ENCODE results near the gene HDAC1.

The HDAC1 gene

DNA sequence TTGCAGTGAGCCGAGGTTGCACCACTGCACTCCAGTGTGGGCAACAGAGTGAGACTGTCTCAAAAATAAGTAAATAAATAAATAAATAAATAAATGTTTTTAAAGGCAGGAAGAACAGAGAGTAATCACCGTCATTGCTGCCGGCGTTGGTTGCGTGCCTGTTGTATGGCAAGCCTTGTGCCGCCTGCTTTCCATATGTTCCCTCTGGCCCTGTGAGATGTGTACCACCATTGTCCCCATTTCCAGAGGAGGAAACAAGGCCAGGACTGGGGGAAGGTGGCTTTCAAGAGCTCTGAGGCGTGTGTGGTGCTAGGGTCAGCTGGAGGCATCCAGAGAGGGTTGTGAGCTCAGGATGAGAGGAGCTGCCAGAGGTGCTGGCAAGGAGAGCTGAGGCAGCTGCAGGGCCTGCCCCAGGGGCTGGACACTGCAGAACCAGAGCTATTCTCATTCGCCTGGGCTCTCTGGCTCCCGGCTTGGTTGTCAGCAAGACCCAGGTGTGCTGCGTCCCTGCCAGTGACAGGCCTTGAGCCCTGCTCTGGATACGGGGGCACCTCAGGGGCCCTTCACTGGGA, 49.4 kb downstream of the HDAC1 start:
- no peak overlapping the region for H3K4me3 ChIP-seq (replicated peaks; ENCODE audit: low read depth, low read length)
- TF ChIP-seq CTCF (IDR thresholded peaks at IDR 0.05; ENCODE audit: low read length, missing control alignments), result no peak
- no peak for DNase-seq (ENCODE audit: low read depth)

GRCh38 chr1:32341971-32342370, 50.1 kb downstream of the HDAC1 start:
- no peak for DNase-seq (ENCODE audit: low read depth)
- no peak overlapping the region for H3K4me3 ChIP-seq (replicated peaks; ENCODE audit: low read depth, low read length)
- no peak for TF ChIP-seq CTCF (IDR thresholded peaks at IDR 0.05; ENCODE audit: low read length, missing control alignments)

DNA sequence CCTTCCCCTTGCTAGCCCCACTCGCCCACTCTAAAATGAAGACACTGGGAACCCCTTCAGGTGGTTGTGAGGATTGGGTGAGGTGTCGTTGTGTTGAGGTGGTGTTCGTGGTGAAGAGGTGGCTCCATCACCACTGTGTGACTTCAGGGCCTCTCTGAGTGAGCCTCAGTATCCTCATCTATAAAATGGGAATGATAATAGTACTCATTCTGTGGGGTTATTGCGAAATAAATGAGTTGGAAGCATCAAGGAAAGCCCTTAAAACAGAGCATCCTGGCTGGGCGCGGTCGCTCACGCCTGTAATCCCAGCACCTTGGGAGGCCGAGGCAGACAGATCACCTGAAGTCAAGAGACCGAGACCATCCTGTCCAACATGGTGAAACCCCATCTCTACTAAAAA, 50.8 kb downstream of the HDAC1 start:
- H3K4me3 ChIP-seq (replicated peaks; ENCODE audit: low read depth, low read length), result no peak overlapping the region
- TF ChIP-seq CTCF (IDR thresholded peaks at IDR 0.05; ENCODE audit: low read length, missing control alignments), result no peak
- no peak for DNase-seq (ENCODE audit: low read depth)

GRCh38 chr1:32345289-32345827, 53.5 kb downstream of the HDAC1 start:
- DNase-seq (ENCODE audit: low read depth), result peak; percentile 78
- TF ChIP-seq CTCF (IDR thresholded peaks at IDR 0.05; ENCODE audit: low read length, missing control alignments), result no peak
- no peak overlapping the region for H3K4me3 ChIP-seq (replicated peaks; ENCODE audit: low read depth, low read length)

GRCh38 chr1:32346532-32347157, 54.8 kb downstream of the HDAC1 start:
- DNase-seq (ENCODE audit: low read depth), result no peak
- H3K4me3 ChIP-seq (replicated peaks; ENCODE audit: low read depth, low read length), result no peak overlapping the region
- TF ChIP-seq CTCF (IDR thresholded peaks at IDR 0.05; ENCODE audit: low read length, missing control alignments), result no peak

DNA sequence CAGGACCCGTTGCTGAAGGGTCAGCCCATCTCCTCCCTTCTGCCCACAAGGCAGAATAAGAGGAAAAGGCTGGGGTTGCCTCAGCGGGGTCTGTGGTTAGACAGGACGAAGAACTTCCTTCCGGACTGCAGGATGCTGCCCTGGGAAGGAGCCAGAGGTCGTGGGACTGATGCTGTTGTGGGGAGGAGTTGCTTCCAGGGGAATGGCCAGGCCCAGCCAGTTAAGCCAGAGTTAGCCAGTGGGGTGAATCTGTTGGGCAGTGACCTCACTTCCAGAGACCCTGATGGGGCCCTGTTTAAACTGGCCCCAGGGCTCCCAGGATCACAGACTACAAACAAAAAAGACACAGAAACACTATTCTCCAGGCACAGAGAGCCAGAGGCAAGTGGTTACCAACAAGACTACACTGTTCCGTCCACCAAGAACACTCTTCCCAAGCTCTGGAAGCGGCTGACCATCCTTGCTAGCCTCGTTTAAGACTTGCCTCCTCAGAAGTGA, 57.4 kb downstream of the HDAC1 start:
- peak; percentile 94 for DNase-seq (ENCODE audit: low read depth)
- no peak overlapping the region for H3K4me3 ChIP-seq (replicated peaks; ENCODE audit: low read depth, low read length)
- TF ChIP-seq CTCF (IDR thresholded peaks at IDR 0.05; ENCODE audit: low read length, missing control alignments), result no peak
